ENCODE results near the gene CAPN12.

Gene CAPN12

GRCh38 chr19:38692458-38693379 is 51.6 kb downstream of the CAPN12 start:
- DNase-seq: no peak

GRCh38 chr19:38691938-38692457 is 52.3 kb downstream of the CAPN12 start:
- no peak for DNase-seq

GRCh38 chr19:38690832-38691231 is 53.4 kb downstream of the CAPN12 start:
- no peak for DNase-seq

GRCh38 chr19:38690146-38690545 is 54.1 kb downstream of the CAPN12 start:
- DNase-seq: no peak

- DNase-seq: no peak
These were observed 56.4 kb downstream of the CAPN12 start for GRCh38 chr19:38687837-38688378.

- no peak for DNase-seq
These were observed 57.8 kb downstream of the CAPN12 start for GRCh38 chr19:38686530-38686888.

GRCh38 chr19:38685666-38686529 is 58.4 kb downstream of the CAPN12 start:
- DNase-seq: peak in 1 of 2 experiments; percentile 36

- no peak for DNase-seq
These were observed 59.2 kb downstream of the CAPN12 start for GRCh38 chr19:38684862-38685665.

- peak; percentile 75 to 84 for DNase-seq
These were observed 60.0 kb downstream of the CAPN12 start for GRCh38 chr19:38684078-38684861.

GRCh38 chr19:38683393-38684077 is 60.7 kb downstream of the CAPN12 start:
- DNase-seq: peak; percentile 65 to 89

- no peak for DNase-seq
These were observed 61.3 kb downstream of the CAPN12 start for GRCh38 chr19:38682872-38683392.

GRCh38 chr19:38682195-38682867 is 61.9 kb downstream of the CAPN12 start:
- no peak for DNase-seq

Measured in SW 1271 (cell line).